Endodermal cell (in vitro differentiated cells): ENCODE results near the gene SDK2. TPM values are rescaled to one million over a fixed set of nuclear protein-coding genes. Genes with fewer than 3 reads are reported as not detected.

Source experiments
- DNase-seq: peaks from one replicate; pipeline ENCODE4 v3.0.0-alpha.2; 2017
- H3K27ac ChIP-seq: 2 replicates; pipeline ENCODE4 v1.5.1; 2013; ENCODE audit warnings: mild to moderate bottlenecking, low read depth, low read length, moderate library complexity
- H3K27me3 ChIP-seq: 2 replicates; pipeline ENCODE4 v1.6.1; 2013; ENCODE audit warnings: mild to moderate bottlenecking, low read length, moderate library complexity; ENCODE audit not compliant: insufficient read depth, control insufficient read depth, poor library complexity, severe bottlenecking
- H3K36me3 ChIP-seq: 2 replicates; pipeline ENCODE4 v1.7.0; 2013; ENCODE audit warnings: mild to moderate bottlenecking, low read length, moderate library complexity; ENCODE audit not compliant: control insufficient read depth, insufficient read depth
- H3K4me1 ChIP-seq: one replicate; pipeline ENCODE4 v1.7.0; 2013; ENCODE audit warnings: low read length; ENCODE audit not compliant: control insufficient read depth, insufficient read depth
- H3K4me3 ChIP-seq: 2 replicates; pipeline ENCODE4 v1.5.1; 2013; ENCODE audit warnings: mild to moderate bottlenecking, low read length, moderate library complexity
- H3K9ac ChIP-seq: 2 replicates; pipeline ENCODE4 v1.6.1; 2013; ENCODE audit warnings: mild to moderate bottlenecking, low read length, moderate library complexity; ENCODE audit not compliant: poor library complexity, severe bottlenecking; ENCODE audit errors: extremely low read depth
- H3K9me3 ChIP-seq: 2 replicates; pipeline ENCODE4 v1.6.1; 2013; ENCODE audit warnings: mild to moderate bottlenecking, low read length, moderate library complexity; ENCODE audit not compliant: control insufficient read depth
- H3K27ac Mint-ChIP-seq: 2 replicates; pipeline ENCODE4 v1.8.0; 2020; ENCODE audit warnings: mixed read lengths
- H3K27me3 Mint-ChIP-seq: 2 replicates; pipeline ENCODE4 v1.8.0; 2021; ENCODE audit warnings: mild to moderate bottlenecking, mixed read lengths; ENCODE audit not compliant: insufficient read depth
- H3K36me3 Mint-ChIP-seq: 2 replicates; pipeline ENCODE4 v1.8.0; 2020; ENCODE audit warnings: low read depth, mixed read lengths
- H3K4me1 Mint-ChIP-seq: 2 replicates; pipeline ENCODE4 v1.8.0; 2020; ENCODE audit warnings: mixed read lengths
- H3K4me3 Mint-ChIP-seq: 2 replicates; pipeline ENCODE4 v1.8.0; 2020; ENCODE audit warnings: mild to moderate bottlenecking, moderate library complexity, mixed read lengths
- H3K9me3 Mint-ChIP-seq: 2 replicates; pipeline ENCODE4 v1.8.0; 2020; ENCODE audit warnings: mild to moderate bottlenecking, mixed read lengths
- CTCF ChIP-seq: fragments of 200-600 bp; sonication (generic); conservative IDR thresholded peaks from 2 replicates; pipeline ENCODE4 v1.5.0; 2021; ENCODE audit warnings: antibody characterized with exemption, mild to moderate bottlenecking
- WGBS, 2 experiments: methylation state at CpG; one replicate each; pipeline versions ENCODE4 v1.1.5 to v1.1.7; 2013; ENCODE audit warnings: missing lambda C conversion rate in 2 of 2, mixed read lengths in 1 of 2; ENCODE audit not compliant: insufficient coverage in 1 of 2, insufficient read length in 1 of 2; 5-methylcytosine and 5-hydroxymethylcytosine counted together
- total RNA-seq, 2 donors: library from RNA; stranded (reverse); fragmentation: NEBNext Ultra II Directional in 1 of 2; extraction: Animal tissue kit (Norgen Biotek cat#: 25700) in 1 of 2; gene quantifications; 2 replicates in 1 of 2; 3 replicates in 1 of 2; pipeline ENCODE4 v1.2.1, GENCODE V29; 2021

SDK2 gene
- total RNA-seq, 2 donors from 2014 or later, result 5.9 to 7.0 TPM

DNA sequence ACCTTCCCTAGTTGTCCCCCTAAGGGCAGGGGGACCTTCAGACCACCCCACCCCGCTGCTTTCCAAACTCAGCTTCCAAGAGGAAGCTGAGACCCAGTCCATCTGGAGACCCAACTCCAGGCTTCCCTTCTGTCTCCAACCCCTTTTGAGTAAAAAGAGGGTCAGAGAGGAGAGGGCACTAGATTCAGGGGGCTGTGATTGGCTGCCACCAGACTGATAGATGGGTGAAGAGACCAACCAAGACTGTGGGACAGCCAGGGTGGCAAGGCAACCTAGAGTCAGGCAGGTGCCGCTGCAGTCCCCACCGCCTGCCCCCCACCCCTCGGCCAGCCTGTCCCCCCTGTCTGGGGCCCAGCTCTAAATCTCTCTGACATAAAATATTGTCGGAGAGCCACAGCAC is 92.5 kb downstream of the SDK2 start:
- no peaks in the 10 kb centered on the region for H3K36me3 Mint-ChIP-seq
- H3K36me3 ChIP-seq, result no peaks in the 10 kb centered on the region
- WGBS, 2 experiments, result 88 to 100% methylated on average over 1 to 5 of the region's 5 CpGs
- H3K9ac ChIP-seq, result no peak overlapping the region
- H3K27ac ChIP-seq, result no peak overlapping the region
- peaks cover 8% of the 10 kb centered on the region for H3K27me3 Mint-ChIP-seq
- H3K9me3 Mint-ChIP-seq, result no peaks in the 10 kb centered on the region
- peaks cover 7% of the 10 kb centered on the region for H3K9me3 ChIP-seq
- H3K4me3 Mint-ChIP-seq, result no peak overlapping the region
- peak; percentile 87 for DNase-seq
- no peak for TF ChIP-seq CTCF
- H3K27me3 ChIP-seq, result no peaks in the 10 kb centered on the region
- H3K4me1 ChIP-seq, result no peaks in the 10 kb centered on the region
- H3K4me1 Mint-ChIP-seq, result peaks cover 17% of the 10 kb centered on the region
- no peak overlapping the region for H3K27ac Mint-ChIP-seq
- H3K4me3 ChIP-seq, result no peak overlapping the region

DNA sequence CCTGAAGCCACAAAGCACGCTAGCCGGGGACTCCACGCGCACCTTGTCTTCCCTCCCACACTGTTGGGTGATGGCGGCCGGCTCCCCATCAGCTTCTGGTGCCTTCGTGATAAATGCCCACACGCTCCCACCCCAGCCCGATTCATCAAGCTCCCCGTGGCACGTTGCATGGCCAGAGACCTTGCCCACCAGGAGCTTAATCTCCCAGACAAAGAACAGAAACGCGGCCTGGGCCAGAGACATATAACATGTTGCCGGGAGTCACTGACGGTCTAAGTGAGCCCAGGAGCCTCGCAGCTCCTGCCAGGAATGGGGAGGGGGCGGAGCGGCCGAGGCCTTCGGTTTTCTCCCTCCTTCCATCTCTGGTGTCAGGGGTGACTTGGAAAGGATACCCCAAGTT is 93.1 kb downstream of the SDK2 start:
- no peak overlapping the region for H3K27ac ChIP-seq
- H3K4me3 ChIP-seq, result no peak overlapping the region
- H3K4me3 Mint-ChIP-seq, result no peak overlapping the region
- DNase-seq, result no peak
- H3K9me3 Mint-ChIP-seq, result no peaks in the 10 kb centered on the region
- peaks cover 7% of the 10 kb centered on the region for H3K9me3 ChIP-seq
- no peak overlapping the region for H3K9ac ChIP-seq
- H3K27me3 Mint-ChIP-seq, result peaks cover 8% of the 10 kb centered on the region
- no peak overlapping the region for H3K27ac Mint-ChIP-seq
- peaks cover 17% of the 10 kb centered on the region for H3K4me1 Mint-ChIP-seq
- H3K4me1 ChIP-seq, result no peaks in the 10 kb centered on the region
- 92 to 94% methylated on average over 13 to 20 of the region's 20 CpGs for WGBS, 2 experiments
- TF ChIP-seq CTCF, result no peak
- no peaks in the 10 kb centered on the region for H3K36me3 ChIP-seq
- no peaks in the 10 kb centered on the region for H3K36me3 Mint-ChIP-seq
- H3K27me3 ChIP-seq, result no peaks in the 10 kb centered on the region

DNA sequence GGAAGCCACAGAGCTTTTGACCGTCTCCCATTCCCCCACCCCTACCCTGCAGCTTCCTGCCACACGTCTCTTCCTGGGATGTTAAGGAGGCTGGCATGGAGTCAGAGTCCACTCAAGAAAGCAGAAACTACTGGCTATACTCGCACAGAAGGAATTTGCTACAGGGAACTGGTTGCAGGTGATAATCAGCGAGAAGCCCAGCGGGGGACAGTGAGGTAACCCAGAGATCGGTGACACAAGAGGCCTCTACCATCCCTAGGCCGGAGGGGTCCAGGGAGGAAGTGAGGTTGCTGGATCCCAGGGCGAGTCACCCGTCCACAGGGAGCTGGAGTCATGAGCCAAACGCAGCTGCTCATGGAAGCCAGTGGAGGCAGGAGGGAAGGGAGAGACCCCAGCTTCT is 93.7 kb downstream of the SDK2 start:
- Mint-ChIP-seq H3K9me3 (no peaks in the 10 kb centered on the region), H3K27ac (no peak overlapping the region), H3K4me1 (peaks cover 17% of the 10 kb centered on the region), H3K4me3 (no peak overlapping the region), H3K36me3 (no peaks in the 10 kb centered on the region), H3K27me3 (peaks cover 4% of the 10 kb centered on the region)
- no peaks in the 10 kb centered on the region for H3K27me3 ChIP-seq
- no peak for TF ChIP-seq CTCF
- H3K4me1 ChIP-seq, result no peaks in the 10 kb centered on the region
- no peak overlapping the region for H3K4me3 ChIP-seq
- H3K27ac ChIP-seq, result no peak overlapping the region
- DNase-seq, result peak; percentile 73
- no peaks in the 10 kb centered on the region for H3K36me3 ChIP-seq
- WGBS, 2 experiments, result 91% methylated on average over 7 to 10 of the region's 10 CpGs
- no peak overlapping the region for H3K9ac ChIP-seq
- peaks cover 7% of the 10 kb centered on the region for H3K9me3 ChIP-seq
